SK-N-MC (cell line): ENCODE results near the gene GCFC2.

Source experiments
- EZH2 ChIP-seq: fragments of 200-600 bp; sonication (generic); IDR thresholded peaks from one replicate; pipeline ENCODE4 v1.6.1; 2017; ENCODE audit warnings: antibody characterized with exemption
- FOXP2 ChIP-seq: optimal IDR thresholded peaks from 2 replicates; pipeline ENCODE3; 2011; ENCODE audit warnings: mild to moderate bottlenecking, moderate library complexity; ENCODE audit not compliant: insufficient read depth; ENCODE audit errors: extremely low read length, control extremely low read depth
- POLR2AphosphoS5 ChIP-seq: IDR thresholded peaks from 2 replicates; pipeline ENCODE4 v1.6.1; 2012; ENCODE audit warnings: mild to moderate bottlenecking, low read depth, low read length, borderline replicate concordance

DNA sequence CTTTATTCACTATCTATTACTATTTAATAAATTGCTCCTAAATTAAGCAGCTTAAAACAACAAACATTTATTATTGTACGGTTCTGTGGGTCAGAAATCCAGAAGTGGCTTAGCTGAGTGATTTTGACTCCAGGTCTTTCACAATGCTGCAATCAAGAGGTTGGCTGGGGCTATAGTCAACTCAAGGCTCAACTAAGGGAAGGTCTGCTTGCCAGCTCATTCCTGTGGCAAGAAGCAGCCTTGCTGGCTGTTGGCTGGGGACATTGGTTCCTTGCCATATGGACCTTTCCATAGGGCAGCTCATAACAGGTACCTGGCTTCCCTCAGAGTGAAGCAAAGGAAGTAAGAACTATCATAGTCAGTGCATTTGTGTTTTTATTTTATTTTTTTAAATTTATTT lies 69.1 kb downstream of the GCFC2 start:
- TF ChIP-seq EZH2 (no peak), FOXP2 (no peak), POLR2AphosphoS5 (no peak)
